Measurements from ENCODE around the gene TAF8.

The TAF8 gene

DNA sequence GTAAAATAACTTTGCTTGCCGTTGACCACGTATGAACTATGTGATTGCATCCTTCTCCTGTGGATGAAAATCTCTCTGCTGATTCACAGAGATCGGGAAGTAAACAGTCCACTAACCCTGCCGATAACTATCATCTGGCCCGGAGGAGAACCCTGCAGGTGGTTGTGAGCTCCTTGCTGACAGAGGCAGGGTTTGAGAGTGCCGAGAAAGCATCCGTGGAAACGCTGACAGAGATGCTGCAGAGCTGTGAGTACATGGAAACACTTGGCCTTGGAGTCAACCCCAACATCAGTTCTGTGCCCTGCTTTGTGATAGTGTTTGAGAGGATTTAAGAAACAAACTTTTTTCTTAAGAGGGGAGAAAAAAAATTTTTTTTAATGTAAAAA lies 937 bp downstream of the TAF8 start:
- DNase-seq, result no peak

DNA sequence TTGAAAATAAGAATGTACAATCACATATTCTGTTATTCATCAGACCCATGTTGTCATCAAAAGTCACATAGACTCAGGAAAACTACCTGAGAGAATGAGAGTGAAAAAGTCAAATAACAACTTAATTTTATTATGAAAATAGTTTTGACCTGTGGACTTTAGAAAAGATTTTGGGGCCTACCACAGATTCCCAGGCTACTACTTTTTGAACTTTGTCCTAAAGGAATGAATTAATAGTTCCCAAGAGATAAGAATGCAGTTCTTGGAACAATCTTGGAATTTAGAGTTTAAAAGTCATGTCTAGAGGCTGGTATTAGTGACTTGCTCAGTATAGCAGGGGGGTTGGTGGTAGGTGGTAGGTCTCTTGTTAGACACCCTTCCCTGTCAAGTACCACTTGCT lies 3.3 kb downstream of the TAF8 start:
- no peak for DNase-seq

DNA sequence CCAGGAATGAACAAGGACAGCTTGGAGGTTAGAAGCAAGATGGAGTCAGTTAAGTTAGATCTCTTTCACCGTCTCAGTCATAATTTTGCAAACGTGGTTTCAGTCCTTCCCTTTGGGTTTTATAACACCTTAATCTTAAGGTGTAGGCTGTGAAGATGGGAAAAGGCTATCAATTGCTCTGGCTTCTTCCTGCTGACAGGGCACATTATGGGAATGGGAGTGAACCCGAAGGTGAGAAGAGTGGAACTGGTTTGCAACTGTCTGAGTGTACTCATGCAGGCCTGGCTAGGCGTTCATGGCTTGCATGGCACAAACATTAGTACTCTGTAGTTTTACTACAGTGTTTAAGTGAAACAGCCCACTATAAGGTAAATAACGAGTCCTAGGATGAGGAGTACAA lies 9.4 kb downstream of the TAF8 start:
- no peak for DNase-seq

DNA sequence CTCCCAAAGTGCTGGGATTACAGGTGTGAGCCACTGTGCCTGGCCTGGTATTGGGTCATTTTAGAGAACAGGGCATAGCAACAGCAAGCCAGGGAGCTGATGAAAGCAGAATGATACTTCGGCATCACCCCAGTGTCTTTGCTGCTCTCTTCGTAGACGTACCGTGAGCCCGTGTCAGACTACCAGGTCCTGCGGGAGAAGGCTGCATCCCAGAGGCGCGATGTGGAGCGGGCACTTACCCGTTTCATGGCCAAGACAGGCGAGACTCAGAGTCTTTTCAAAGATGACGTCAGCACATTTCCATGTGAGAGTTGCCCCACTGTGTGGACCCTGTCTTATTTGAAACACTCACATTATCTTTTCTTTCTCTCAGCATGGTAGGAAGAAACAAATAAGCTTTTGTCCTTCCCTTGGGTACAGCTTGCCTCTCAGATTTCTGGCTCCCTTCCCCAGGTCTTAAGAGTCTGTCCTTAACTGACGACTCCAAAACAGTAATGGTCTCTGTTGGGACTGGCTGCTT lies 15.9 kb downstream of the TAF8 start:
- DNase-seq, result no peak

DNA sequence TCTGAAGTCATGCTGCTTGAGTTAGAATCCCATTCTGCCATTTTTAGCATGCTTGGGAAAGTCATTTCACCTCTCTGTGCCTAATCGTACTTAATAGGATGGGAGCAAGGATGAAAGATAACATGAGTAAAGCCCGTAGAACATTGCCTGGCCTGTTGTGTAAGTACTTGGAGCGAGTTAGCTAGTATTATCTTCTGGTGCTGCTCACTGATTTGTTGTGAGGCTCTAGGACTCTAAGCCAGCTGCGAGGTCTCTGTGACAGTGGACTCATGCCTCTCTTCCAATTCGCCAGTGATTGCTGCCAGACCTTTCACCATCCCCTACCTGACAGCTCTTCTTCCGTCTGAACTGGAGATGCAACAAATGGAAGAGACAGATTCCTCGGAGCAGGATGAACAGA lies 17.8 kb downstream of the TAF8 start:
- no peak for DNase-seq

DNA sequence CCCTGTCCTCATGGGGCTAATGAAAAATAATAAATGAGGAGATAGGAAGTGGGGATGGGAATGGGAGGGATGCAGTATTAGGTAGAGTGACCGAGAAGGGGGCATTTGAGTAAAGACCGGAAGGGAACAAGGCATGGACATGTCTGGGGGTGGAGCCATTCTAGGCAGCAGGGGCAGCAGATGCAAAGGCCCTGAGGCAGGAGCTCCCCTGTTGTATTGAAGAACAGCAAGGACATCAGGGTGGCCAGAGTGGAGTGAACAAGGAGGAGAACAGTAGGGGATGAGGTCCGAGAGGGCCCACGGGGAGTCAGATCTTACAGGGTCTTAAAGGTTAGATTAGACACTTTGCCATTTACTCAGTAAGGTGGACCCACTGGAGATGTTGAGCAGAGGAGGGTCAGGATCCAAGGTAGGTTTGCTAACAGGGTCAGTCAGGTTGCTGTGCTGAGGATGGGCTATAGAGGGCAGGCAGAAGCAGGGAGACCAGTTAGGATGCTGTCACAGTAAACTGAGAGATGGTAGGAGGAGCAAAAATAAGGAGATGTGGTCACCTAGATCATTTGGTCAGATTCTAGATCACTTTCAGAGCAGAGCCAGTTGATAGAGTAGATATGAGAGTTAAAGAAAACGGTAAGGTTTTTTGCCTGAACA lies 18.7 kb downstream of the TAF8 start:
- DNase-seq, result no peak

DNA sequence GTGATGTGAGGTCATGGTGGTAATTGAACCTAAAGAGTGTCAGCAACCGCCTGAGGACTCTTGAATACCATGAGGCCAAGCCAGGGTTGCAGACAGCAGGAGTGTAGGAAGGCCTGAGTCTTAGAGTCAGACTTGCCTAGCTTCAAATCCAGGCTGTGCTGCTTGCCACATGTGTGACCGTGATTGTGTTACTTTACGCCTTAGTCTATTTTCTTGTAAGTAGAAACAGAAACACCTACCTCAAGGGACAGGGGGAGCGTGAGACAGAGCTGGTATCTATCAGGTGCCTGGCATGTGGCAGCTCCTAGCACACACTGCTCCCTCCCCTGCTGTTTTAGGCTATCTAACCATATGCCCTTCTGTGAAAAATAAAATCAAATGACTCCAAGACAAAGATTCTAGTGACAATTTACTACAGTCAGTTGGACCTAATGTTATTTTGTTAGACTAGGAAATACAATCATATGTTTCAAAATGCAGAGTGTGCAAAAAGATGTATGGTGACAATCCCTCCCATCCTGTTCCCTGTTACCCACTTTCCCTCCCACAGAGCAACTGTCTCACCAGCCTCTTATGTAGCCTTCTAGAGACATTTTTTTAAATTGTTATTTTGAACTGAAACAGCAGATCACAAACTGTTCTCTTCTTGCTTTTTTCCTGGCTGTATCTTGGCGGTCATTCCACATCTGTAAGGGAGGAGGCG lies 21.7 kb downstream of the TAF8 start:
- no peak for DNase-seq

DNA sequence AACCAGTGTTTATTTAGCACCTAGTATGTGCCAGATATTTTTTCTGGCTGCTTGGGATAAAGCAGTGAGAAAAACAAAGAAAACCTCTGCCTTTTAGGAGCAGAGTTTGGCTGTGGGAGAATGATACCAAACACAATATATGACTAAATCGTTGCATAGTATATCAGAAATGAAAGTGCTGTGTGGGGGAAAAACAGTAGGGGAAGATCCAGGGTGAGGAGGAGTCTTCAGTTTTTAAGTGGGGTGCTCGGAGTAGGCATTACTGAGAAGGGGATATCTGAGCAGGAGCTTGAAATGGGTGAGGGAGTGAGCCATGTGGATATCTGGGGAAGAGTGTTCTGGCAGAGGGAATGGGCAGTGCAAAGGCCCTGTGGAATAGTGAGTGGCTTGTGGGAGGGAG lies 23.0 kb downstream of the TAF8 start:
- no peak for DNase-seq

DNA sequence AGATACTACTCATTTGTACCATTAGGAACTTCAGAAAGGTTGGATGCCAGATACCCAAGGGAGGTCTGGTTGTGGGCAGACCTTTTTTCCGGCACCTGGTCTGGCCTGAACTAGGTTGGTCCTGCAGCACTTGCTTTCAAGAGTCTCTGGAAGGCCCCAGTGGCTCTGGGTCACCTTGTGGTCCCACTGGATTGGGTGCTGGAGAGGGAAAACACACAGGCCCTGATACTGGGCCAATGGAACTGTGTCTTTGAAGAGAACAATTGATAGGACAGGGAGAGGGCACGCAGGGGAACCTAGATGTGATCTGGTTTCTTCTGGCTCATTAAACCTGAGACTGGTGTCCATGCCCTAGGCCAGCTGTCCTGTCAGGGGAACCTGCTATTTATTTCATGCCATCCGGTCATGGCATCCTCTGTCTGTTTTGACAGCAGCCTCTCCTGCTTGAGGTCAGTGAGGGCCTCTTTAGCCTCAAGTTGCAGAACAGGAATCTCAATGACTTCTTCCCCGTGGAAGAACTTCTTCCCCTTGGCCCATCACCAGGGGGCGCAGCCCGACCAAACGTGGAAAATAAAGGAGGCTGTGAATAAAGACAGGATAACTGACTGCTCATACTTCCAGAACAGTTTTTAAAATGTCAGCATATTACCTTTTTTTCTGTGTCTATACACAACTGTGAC lies 25.0 kb downstream of the TAF8 start:
- DNase-seq, result peak; percentile 50

DNA sequence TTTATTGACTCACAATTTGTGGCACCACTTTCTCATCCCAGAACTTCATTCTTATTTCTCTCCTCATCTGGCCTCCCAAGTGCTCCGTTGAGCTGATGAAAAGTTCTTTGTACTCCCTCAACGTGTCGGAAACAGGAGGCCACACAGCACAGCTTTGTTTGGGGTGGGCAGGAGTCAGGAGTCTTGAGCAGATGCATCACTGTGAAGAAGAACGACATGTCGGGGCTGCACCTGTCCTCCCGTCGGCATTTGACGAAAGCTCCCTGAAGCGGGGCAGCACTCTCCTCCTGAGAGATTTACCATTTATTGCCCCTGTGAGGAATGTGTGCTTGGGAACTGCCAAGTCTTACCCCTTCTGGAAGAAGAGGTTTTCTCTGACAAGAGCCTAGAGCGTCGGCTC lies 28.1 kb downstream of the TAF8 start:
- no peak for DNase-seq

DNA sequence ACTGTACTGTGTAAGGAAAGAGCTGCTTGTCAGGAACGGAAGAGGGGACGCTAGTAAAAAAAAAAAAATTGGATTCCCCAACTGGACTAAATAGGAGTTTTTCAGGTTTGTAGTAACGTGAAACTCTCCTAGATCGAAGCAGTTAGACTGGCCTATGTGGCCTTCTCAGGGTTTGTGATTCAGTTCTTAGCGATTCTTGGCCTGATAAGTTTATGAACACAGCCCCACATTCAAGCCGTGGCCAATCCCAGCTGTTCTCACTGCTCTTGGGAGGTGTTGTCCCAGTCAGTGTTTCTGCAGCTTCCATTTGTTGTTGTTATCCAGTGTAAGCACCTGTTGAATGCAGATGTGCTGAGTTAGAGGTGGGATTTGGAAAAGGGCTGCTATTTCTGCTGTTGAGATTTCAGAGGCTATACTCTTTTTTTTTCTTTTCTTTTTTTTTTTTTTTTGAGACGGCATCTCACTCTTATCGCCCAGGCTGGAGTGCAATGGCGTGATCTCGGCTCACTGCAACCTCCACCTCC lies 29.7 kb downstream of the TAF8 start:
- no peak for DNase-seq

DNA sequence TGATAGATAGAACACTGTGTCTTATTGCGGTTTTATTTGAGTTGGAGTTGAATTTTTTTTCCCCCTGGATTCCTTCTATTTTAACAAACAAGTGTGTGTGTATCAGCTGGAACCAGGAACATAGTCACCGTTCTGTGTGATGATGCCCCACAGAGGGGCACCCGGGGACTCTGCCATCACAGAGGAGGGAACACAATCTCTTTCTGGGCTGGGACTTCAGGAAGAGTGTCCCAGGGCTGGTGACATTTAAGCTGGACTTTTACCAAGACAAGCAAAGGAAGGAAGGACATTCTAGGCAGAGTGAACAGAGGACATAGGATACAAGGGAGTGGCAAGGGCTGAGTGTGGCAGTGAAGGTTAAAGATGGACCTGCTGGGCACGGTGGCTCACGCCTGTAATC lies 33.2 kb downstream of the TAF8 start:
- DNase-seq, result no peak

DNA sequence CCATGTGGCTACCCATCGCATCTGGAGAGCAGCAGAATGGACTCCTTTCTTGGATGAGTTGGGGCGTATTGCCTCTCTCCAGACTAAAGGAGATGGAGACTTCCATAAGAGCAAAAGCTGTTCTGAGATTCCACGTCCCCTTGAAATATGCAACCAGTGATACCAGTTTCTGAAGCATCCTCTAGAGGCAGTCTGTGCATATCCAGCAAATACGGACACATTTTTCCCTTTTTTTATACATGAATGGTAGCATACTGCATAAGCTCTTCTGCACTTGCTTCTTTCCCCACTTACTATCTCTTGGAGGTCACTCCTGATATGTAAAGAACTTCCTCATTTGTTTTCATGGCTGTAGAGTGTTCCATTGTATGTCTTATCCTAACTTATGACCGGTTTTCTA lies 34.6 kb downstream of the TAF8 start:
- DNase-seq, result no peak

DNA sequence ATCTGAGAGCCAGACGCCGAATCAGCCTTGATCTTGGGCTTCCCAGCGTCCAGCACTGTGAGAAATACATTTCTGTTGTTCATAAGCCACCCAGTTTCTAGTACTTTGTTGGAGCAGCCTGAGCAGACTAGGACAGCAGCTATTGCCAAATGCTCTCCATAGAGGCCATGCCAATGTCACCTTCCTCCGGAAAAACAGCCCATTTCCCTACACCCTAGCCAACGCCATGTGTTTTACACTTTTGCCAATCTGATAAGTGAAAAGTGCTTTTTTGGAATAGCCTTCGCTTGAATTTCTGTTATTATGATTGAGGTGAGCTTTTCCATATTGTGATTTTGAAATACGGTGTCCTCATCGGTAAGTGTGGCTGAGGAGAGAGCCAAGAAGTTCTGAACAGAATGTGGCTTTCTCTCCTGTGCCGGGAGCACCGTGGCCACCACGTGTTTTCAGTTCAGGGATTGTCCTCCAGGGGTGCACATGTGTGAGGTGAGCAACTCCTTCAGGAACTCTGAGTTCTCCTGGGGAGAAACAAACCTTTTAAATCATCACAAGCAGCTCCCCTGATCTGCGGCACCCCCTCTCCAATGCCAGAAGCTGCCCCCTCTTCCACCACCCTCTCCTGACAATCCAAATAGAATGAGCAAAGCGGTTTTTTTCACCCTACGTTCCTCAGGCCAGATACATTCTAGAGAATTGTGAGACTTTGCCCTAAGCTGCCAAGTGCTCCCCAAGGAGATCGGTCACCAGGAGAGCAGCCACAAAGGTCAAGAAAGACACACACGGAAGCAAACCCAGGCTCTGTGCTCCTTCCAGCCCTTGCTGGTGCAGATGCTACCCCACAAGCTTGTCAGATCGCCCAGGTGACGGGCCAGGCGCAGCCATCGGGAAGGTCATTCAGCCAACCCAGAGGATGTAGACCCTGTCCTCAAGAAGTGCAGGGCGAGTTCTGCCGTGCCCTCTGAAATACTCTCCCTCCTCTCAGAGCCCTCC lies 36.0 kb downstream of the TAF8 start:
- DNase-seq, result no peak

DNA sequence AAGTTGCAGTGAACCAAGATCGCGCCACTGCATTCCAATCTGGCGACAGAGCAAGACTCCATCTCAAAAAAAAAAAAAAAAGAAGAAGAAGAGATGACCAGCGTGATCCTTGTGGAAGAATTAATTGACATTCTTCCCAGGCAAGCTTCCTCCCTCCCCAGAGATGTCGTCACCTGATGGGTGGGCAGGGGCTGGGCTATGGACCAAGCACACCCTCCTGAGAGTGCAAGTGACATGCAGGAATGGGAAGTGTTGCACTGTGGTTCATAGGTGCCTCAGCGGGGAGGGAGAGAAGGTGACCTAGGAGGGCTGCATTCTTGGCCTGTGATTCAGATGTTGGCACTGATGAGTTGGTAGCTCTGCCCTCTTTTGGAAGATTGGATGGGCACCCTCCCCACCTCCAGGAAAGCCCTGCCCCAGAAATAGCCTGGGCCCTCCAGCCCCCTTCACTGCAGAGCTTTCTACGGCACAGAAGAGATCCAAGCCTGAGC lies 37.8 kb downstream of the TAF8 start:
- DNase-seq, result no peak

DNA sequence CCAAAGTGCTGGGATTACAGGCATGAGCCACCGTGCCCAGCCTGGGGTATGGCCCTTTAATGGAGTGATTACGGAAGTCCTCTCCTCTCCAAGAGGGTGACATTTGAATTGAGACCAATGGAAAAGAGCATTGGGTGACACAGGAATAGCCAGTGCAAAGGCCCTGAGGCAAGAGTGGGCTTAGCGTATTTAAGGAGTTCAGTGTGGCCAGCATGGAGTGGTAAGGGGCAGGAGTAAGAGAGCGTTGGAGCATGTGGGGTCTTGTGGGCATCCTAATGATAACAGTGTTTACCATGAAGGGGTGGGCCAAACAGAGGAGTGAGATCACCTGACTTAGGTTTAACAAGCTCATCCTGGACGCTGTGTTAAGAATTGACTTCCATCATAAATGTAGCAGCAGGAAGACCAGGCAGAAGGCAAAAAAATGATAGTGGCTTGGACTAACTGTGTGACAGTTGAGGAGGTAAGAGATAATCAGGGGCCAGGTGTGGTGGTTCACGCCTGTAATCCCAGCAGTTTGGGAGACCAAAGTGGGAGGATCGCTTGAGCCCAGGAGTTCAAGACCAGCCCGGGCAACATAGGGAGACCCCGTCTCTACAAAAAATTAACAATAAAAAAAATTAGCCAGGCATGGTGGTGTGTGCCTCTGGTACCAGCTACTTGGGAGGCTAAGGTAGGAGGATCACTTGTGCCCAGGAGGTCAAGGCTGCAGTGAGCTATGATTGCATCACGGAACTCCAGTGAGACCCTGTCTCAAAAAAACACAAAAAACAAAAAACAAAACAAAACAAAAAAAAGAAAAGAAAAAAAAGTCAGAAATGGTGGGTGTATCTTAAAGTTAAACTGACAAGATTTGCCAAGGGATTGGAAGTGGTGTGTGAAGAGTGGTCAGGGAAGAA lies 40.7 kb downstream of the TAF8 start:
- DNase-seq, result no peak

DNA sequence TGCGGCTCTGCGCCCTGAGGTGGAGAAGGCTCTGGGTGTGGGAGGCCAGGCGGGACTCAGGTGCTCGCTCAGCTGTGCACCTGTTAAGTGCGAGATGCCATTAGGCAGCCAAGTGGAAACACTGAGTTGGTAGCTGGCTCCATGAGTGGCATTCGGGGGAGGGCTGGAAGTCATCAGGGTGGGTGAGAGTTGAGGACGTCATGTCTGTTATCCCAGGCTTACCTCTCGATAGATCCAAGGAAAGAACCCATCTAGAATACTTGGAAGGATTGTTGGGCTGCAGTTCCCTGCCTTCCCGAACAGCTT lies 41.3 kb downstream of the TAF8 start:
- DNase-seq, result no peak

DNA sequence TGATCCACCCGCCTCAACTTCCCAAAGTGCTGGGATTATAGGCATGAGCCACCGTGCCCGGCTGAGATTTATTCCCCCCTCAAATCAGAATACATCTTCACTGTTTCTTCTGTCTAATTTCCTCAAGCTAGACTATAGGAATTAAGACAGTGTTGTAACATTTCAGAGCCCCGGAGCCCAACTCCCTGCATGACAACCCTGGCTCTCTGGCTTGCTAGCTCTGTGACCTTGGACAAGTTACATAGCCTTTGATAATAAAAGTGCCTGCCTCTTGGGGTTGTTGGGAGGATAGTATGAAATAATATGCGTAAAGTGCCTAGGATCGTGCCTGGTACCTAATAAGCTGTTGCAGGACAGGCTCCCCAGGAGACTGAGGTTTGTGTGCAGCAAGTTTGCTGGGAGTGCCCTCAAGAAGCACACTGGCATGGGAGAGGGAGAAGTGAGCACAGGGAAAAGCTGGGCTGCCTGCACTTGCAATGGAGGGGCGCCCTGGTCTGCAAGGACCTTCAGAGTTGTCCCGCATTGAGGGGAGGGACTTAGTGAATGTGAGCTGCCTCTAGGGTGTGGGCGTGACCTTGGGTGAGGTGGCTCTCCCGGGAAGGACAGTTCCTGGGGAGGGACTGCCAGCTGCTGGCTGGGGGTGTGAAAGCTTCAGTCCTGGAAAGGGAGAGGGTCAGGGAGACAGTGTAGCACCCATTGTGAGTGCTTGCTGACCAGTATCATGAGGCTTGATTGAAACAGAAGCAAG lies 43.4 kb downstream of the TAF8 start:
- no peak for DNase-seq

DNA sequence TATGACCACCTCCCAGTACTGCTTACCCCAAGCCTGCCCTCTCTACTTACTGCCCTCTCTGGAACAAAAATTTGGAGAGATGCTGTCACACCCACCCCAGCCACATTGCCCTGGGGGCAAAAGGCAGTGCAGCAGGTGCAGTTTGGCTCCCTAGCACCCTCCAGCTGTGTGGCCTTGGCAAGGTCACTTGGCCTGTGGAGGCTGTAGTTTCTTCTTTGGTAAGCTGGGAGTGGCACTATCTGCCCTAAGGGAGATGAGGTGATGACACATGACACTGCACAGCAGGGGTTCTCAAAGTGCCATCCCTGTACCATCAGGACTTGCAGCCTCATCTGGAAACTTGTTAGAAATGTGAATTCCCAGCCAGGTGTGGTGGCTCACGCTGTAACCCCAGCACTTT lies 44.8 kb downstream of the TAF8 start:
- DNase-seq, result no peak

DNA sequence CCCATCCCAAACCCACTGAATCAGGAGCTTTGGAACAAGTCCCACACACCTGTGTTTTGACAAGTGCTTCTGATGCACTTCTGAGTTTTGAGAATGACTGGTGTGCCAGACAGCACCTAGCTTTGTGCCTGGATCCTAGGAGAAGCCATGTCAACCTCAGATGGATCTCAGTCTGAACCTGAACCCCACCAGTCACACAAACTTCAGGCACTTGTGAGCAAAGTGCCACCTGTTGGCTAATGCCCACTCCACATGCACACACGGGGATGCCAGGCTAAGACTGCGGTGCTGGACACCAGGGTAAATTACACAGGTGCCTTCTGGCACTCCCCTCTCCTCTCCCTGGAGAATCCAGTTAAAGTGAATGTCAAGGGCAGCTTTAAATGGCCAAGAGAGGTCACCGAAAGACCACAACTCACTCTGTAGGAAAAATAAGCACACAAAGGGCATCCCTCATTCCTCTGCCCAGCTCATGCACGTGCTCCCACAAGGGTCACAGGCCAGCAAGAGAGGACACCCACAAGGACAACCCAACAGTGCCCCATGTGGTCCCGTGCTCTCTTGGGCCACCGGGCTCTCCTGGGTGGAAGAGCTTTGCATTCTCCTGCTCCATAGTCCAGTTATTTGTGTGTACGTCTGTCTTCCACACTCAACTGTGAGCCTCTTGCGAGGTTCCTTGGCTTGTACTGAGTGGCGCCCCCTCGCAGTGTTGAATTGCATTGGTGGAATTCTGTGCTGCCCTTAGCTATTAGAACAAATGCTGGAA lies 45.6 kb downstream of the TAF8 start:
- DNase-seq, result no peak

All from right kidney (tissue), 1 donor.